AG04449 (cell line): ENCODE measurements around the gene CEP63.

Experiments used
- CTCF ChIA-PET: fragments of 350-600 bp; formaldehyde crosslinking; extraction: SDS; loops from one replicate; lab custom pipeline; 2021; ENCODE audit warnings: antibody characterized with exemption; lab: Yijun Ruan, JAX
- POLR2A ChIA-PET: fragments of 400-600, 350-600 bp; formaldehyde crosslinking; extraction: SDS; loops from one replicate; lab custom pipeline; 2020; ENCODE audit warnings: antibody characterized with exemption, inconsistent platforms; lab: Yijun Ruan, JAX
- DNase-seq: peaks from one replicate; pipeline ENCODE4 v3.0.0-alpha.2; 2010; ENCODE audit warnings: low read depth, low spot score
- H3K4me3 ChIP-seq: 2 replicates; pipeline ENCODE4 v1.5.1; 2011; ENCODE audit warnings: low read depth, mild to moderate bottlenecking, control low read depth, low read length
- TF ChIP-seq, protein P1 (sequence below): IDR thresholded peaks from one replicate; pipeline ENCODE4 v1.5.1; 2011; ENCODE audit warnings: mild to moderate bottlenecking, moderate library complexity, low read length, control low read depth, inconsistent platforms; ENCODE audit not compliant: insufficient read depth; ENCODE audit errors: missing control alignments

Gene CEP63

DNA sequence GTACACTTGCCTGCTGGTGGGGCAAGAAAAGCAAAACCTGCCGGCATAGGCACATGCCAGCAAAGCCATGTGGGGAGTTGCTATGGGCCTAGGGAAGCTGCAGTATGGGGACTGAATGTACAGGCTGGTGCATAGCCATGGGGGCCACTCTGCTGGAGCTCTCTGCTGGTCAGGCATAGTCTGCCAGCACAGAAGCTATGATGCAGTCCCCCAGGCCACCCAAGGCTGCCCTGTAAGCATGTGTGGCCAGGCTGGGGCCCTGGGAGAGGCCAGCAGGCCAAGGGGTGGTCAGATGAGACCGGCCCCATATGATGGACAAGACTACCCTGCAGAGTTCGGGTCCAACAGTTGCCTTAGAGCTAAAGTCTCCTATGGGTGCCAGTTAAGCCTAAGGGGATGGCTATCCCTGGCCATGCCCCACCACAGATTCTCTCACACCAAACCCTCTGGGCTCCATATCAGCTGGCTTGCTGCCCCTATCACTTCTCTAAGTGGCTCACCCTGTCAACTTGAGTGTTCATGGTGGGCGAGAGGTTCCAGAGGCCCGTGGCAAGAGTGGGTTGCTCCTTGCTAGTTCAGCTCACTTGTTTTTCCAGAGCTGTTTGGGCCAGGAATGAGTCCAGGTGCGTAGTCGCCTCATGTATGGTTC, 41.8 kb downstream of the CEP63 start:
- CTCF ChIA-PET: no interaction called here
- POLR2A ChIA-PET: no interaction called here
- TF ChIP-seq, protein P1, sequence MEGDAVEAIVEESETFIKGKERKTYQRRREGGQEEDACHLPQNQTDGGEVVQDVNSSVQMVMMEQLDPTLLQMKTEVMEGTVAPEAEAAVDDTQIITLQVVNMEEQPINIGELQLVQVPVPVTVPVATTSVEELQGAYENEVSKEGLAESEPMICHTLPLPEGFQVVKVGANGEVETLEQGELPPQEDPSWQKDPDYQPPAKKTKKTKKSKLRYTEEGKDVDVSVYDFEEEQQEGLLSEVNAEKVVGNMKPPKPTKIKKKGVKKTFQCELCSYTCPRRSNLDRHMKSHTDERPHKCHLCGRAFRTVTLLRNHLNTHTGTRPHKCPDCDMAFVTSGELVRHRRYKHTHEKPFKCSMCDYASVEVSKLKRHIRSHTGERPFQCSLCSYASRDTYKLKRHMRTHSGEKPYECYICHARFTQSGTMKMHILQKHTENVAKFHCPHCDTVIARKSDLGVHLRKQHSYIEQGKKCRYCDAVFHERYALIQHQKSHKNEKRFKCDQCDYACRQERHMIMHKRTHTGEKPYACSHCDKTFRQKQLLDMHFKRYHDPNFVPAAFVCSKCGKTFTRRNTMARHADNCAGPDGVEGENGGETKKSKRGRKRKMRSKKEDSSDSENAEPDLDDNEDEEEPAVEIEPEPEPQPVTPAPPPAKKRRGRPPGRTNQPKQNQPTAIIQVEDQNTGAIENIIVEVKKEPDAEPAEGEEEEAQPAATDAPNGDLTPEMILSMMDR: no peak
- no peak overlapping the region for H3K4me3 ChIP-seq
- no peak for DNase-seq

DNA sequence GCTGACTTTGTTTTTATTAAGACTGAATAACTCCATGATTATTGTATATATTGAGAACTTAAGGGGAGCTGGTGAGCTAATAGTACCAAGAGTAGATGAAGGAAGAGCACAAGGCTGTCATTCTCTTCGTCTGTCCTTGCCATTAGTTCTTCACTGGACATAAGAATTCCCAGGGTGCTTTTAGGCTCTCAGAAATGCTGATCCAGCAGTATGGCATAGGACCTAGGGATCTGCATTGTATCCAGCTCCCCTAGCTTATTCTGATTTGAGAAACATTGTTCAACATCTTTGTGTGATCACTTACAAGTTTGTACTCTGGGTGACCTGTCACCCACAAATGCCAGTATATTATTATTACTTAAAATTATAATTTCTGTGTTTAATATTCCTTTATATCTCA, 47.6 kb downstream of the CEP63 start:
- CTCF ChIA-PET: interaction anchor here (0.7 to 1.2 kb wide), 3 partner anchors 8 to 97 kb away, joined by 3 read pairs; no protein-coding TSS in a partner anchor
- no peak for DNase-seq
- TF ChIP-seq, protein P1: no peak
- no peak overlapping the region for H3K4me3 ChIP-seq
- POLR2A ChIA-PET: no interaction called here

DNA sequence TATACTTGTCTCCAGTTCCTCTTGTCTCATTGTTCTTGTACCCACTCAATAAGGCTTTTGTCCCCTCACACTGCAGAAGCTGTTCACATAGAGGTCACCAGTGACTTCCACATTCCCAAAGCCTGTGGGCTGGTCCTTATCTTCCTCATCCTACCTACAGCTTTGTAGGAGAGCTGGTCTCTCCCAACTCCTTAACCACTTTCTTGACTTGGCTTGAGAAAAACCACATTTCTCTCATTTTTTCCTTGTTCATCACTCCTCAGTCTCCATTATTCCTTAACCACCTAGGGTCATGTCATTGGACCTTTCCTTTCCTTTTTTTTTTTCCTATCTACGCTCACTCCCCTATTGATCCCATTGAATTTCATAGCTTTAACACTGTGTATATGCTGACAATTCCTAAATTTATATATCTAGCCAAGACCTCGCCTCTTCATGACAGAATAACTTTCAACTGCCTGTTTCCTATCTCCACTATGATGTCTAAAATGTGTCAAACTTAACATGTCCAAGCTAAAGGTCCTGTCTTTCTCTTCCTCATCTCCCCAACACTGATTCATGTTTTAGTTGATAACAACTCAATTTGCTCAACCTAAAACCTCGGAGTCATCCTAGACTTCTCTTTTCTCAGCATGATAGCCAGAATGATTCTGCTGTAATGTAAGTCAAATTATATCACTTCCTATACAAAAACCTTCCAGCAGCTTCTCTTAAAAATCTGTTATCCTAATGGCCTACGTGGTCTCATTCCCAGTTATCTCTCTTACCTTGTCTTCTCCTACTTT, 49.5 kb downstream of the CEP63 start:
- TF ChIP-seq, protein P1: no peak

DNA sequence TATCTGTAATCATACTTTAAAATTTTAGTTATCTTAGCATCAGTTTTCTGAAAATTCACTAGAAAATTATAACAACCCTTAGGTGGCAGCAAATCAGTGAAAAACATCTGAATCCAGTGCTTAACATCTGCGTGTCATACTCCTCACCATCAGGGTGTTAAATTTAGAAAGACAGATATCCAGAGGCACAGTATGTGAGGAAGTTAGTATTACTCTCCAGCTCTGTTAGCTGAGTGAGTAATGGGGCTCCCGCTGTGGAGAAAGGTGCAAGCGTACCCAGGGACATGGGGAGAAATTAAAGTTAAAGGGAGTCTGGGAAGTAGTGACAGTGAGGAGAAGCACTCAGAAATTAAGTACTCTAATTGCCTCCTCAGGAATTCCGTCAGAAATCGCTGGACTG, 50.9 kb downstream of the CEP63 start:
- no peak overlapping the region for H3K4me3 ChIP-seq
- CTCF ChIA-PET: interaction anchor here (1.6 kb wide), 1 partner anchor 9 kb away, joined by 6 read pairs; no protein-coding TSS in a partner anchor
- POLR2A ChIA-PET: no interaction called here
- TF ChIP-seq, protein P1: no peak
- DNase-seq: no peak

More for the DNA sequence above, 49.5 kb downstream of the CEP63 start:
- H3K4me3 ChIP-seq: no peak overlapping the region
- ChIA-PET CTCF (no interaction called here), POLR2A (no interaction called here)
- no peak for DNase-seq

DNA sequence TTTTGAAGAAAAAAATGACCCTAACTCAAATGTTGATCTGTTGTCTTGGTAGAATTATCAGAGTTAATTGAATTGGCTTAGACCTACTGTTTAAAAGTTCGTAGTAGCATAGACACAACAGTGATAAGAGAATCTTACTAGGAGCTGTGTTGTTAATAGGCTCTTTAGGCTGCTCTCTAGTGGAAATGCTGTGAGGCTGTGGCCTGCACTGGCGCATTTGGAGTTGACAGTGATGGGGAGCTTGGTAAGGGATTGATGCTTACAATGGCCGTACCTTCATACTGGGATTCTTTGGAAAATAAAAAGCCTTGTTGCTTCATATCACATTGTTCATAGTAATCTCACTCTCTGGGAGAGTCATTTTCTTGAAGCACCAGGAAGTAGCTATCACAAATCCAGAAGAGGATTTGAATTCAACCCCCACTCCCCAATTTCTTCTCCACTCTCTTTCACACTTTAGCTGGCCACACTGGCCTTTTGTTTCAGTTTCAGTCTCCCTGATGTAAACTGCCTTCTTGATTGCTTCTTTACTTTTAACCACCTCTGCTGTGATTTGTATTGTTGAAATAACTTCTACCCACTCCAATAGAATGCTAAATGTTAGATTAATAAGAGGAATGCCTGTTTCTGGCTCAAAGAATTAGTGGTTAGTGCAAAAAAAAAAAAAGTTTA, 56.6 kb downstream of the CEP63 start:
- POLR2A ChIA-PET: no interaction called here
- DNase-seq: no peak
- CTCF ChIA-PET: interaction anchor here (1.1 to 2.0 kb wide), 2 partner anchors 9 to 212 kb away, joined by 3 to 4 read pairs; no protein-coding TSS in a partner anchor
- TF ChIP-seq, protein P1: no peak
- no peak overlapping the region for H3K4me3 ChIP-seq
